Measurements from ENCODE around the gene VARS1. TPM values are rescaled to one million over a fixed set of nuclear protein-coding genes. Genes with fewer than 3 reads are reported as not detected.
A peak's percentile ranks its signal among the peaks of the same experiment; 100 is the strongest.

The VARS1 gene
- total and polyA plus RNA-seq, 2 of the 8 experiments (the other 6 are each of a cell fraction or from before 2014, with no cell fraction given): 53.5 to 162 TPM

- no peak for TF ChIP-seq ATF2 (IDR thresholded peaks at IDR 0.05; ENCODE audit: low read length)
- no peak for TF ChIP-seq SAP30 (IDR thresholded peaks at IDR 0.05; ENCODE audit: insufficient read depth, insufficient replicate concordance, low read length)
- TF ChIP-seq, protein P1, sequence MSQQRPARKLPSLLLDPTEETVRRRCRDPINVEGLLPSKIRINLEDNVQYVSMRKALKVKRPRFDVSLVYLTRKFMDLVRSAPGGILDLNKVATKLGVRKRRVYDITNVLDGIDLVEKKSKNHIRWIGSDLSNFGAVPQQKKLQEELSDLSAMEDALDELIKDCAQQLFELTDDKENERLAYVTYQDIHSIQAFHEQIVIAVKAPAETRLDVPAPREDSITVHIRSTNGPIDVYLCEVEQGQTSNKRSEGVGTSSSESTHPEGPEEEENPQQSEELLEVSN (IDR thresholded peaks at IDR 0.05): no peak
- TF ChIP-seq SIN3A (conservative IDR thresholded peaks at IDR 0.05 in 1 of 2, IDR thresholded peaks at IDR 0.05 in 1 of 2; ENCODE audit: low read depth in 1 of 2, low read length in 2 of 2): peak in 1 of 2 experiments; percentile 57; a peak in 1 of 4 replicates
- no peak for TF ChIP-seq RXRA (IDR thresholded peaks at IDR 0.05; ENCODE audit: insufficient read depth, low read depth, low read length)
- no peak for TF ChIP-seq MAFK (IDR thresholded peaks at IDR 0.05; ENCODE audit: low read depth, low read length)
- TF ChIP-seq SIX5 (IDR thresholded peaks at IDR 0.05; ENCODE audit: low read depth, low read length): no peak
- no peak for TF ChIP-seq RNF2 (IDR thresholded peaks at IDR 0.05; ENCODE audit: borderline replicate concordance, low read depth, low read length, missing control alignments, poor library complexity, severe bottlenecking)
- no peak for TF ChIP-seq FOSL1 (IDR thresholded peaks at IDR 0.05; ENCODE audit: insufficient read depth, low read depth, low read length)
- TF ChIP-seq POLR2A (IDR thresholded peaks at IDR 0.05; ENCODE audit: control extremely low read depth in 1 of 2, low read depth in 2 of 2, low read length in 2 of 2): no peak
- TF ChIP-seq TBP (IDR thresholded peaks at IDR 0.05; ENCODE audit: low read depth, low read length): no peak
- TF ChIP-seq BACH1 (IDR thresholded peaks at IDR 0.05; ENCODE audit: low read length): no peak
- no peak for TF ChIP-seq POLR2AphosphoS5 (IDR thresholded peaks at IDR 0.05; ENCODE audit: low read depth, low read length)
- peak; percentile 58 to 73 for TF ChIP-seq RAD21 (IDR thresholded peaks at IDR 0.05 in 1 of 2, conservative IDR thresholded peaks at IDR 0.05 in 1 of 2; ENCODE audit: low read depth in 2 of 2, low read length in 2 of 2)
Measured at GRCh38 chr6:31829633-31830283, 34.2 kb upstream of the VARS1 start (continued).
